OCI-LY1 (cell line): ENCODE results near the gene IL21R.

Experiments used
- H2AFZ ChIP-seq: fragments of 200-600 bp; sonication (generic), shearing (Covaris generic); 2 replicates; pipeline ENCODE4 v1.6.0; 2014; ENCODE audit warnings: antibody characterized with exemption, mild to moderate bottlenecking, low read length
- H3F3A ChIP-seq: fragments of 200-600 bp; sonication (generic), shearing (Covaris generic); 2 replicates; pipeline ENCODE4 v1.6.0; 2014; ENCODE audit warnings: mild to moderate bottlenecking, antibody characterized with exemption, low read length, moderate library complexity; ENCODE audit not compliant: insufficient read depth
- H3K27ac ChIP-seq: fragments of 200-600 bp; sonication (generic); 2 replicates; pipeline ENCODE4 v1.5.1; 2014; ENCODE audit warnings: low read length, mixed run types, mild to moderate bottlenecking, low read depth; ENCODE audit not compliant: poor library complexity, severe bottlenecking
- H3K27me3 ChIP-seq: fragments of 200-600 bp; sonication (generic); 2 replicates; pipeline ENCODE4 v1.6.0; 2014; ENCODE audit warnings: antibody characterized with exemption, mild to moderate bottlenecking, low read length, moderate library complexity; ENCODE audit not compliant: insufficient read depth
- H3K36me3 ChIP-seq: fragments of 200-600 bp; sonication (generic); 2 replicates; pipeline ENCODE4 v1.6.1; 2014; ENCODE audit warnings: mild to moderate bottlenecking, antibody characterized with exemption, low read length, moderate library complexity, mixed read lengths; ENCODE audit not compliant: insufficient read depth
- H3K4me1 ChIP-seq: fragments of 200-600 bp; sonication (generic); 2 replicates; pipeline ENCODE4 v1.5.1; 2014; ENCODE audit warnings: mild to moderate bottlenecking, low read length, moderate library complexity; ENCODE audit not compliant: insufficient read depth, severe bottlenecking
- H3K4me2 ChIP-seq: fragments of 200-600 bp; sonication (generic), shearing (Covaris generic); 2 replicates; pipeline ENCODE4 v1.6.1; 2014; ENCODE audit warnings: low read length
- H3K4me3 ChIP-seq: fragments of 200-600 bp; sonication (generic); 2 replicates; pipeline ENCODE4 v1.5.1; 2014; ENCODE audit warnings: low read length, low read depth, mild to moderate bottlenecking, mixed read lengths; ENCODE audit not compliant: poor library complexity, severe bottlenecking
- H3K79me2 ChIP-seq: fragments of 200-600 bp; shearing (Covaris generic); 2 replicates; pipeline ENCODE4 v1.6.1; 2016; ENCODE audit warnings: mixed run types, low read length, mixed read lengths; ENCODE audit not compliant: insufficient read depth
- H3K9ac ChIP-seq: fragments of 200-600 bp; sonication (generic), shearing (Covaris generic); 2 replicates; pipeline ENCODE4 v1.6.1; 2014; ENCODE audit warnings: mild to moderate bottlenecking, low read length, mixed read lengths
- H3K9me2 ChIP-seq: fragments of 200-600 bp; sonication (generic), shearing (Covaris generic); 2 replicates; pipeline ENCODE4 v1.6.1; 2014; ENCODE audit warnings: low read depth, mild to moderate bottlenecking, low read length, mixed read lengths
- H3K9me3 ChIP-seq: fragments of 200-600 bp; shearing (Covaris generic); 2 replicates; pipeline ENCODE4 v1.6.1; 2014; ENCODE audit warnings: low read length, mixed read lengths
- H4K20me1 ChIP-seq: fragments of 200-600 bp; sonication (generic), shearing (Covaris generic); 2 replicates; pipeline ENCODE4 v1.6.0; 2016; ENCODE audit warnings: mild to moderate bottlenecking, low read length; ENCODE audit not compliant: insufficient read depth
- CTCF ChIP-seq: fragments of 200-600 bp; sonication (generic), shearing (Covaris generic); IDR thresholded peaks from 2 replicates; pipeline ENCODE4 v1.5.1; 2017; ENCODE audit warnings: mild to moderate bottlenecking, antibody characterized with exemption, low read length, moderate library complexity, mixed read lengths
- EZH2 ChIP-seq: fragments of 200-600 bp; sonication (generic), shearing (Covaris generic); IDR thresholded peaks from 2 replicates; pipeline ENCODE4 v1.8.0; 2017; ENCODE audit warnings: borderline replicate concordance, mixed run types, mild to moderate bottlenecking, antibody characterized with exemption, low read length, moderate library complexity, mixed read lengths

Gene IL21R

GRCh38 chr16:27378871-27379481 is 23.0 kb upstream of the IL21R start:
- H3K9me3 ChIP-seq, result peaks cover 2% of the 10 kb centered on the region; the same call in 1 of the 2 replicates
- no peak overlapping the region for H3K4me2 ChIP-seq
- no peaks in the 10 kb centered on the region for H3F3A ChIP-seq
- no peaks in the 10 kb centered on the region for H3K79me2 ChIP-seq
- H3K4me1 ChIP-seq, result peaks cover 23% of the 10 kb centered on the region
- no peak overlapping the region for H3K27ac ChIP-seq
- no peaks in the 10 kb centered on the region for H3K36me3 ChIP-seq
- no peak overlapping the region for H3K4me3 ChIP-seq
- H4K20me1 ChIP-seq, result no peaks in the 10 kb centered on the region
- TF ChIP-seq EZH2 (no peak), CTCF (no peak)
- no peaks in the 10 kb centered on the region for H3K9me2 ChIP-seq
- H3K9ac ChIP-seq, result no peak overlapping the region
- peaks cover 6% of the 10 kb centered on the region; the same call in 1 of the 2 replicates for H3K27me3 ChIP-seq
- H2AFZ ChIP-seq, result no peak overlapping the region

DNA sequence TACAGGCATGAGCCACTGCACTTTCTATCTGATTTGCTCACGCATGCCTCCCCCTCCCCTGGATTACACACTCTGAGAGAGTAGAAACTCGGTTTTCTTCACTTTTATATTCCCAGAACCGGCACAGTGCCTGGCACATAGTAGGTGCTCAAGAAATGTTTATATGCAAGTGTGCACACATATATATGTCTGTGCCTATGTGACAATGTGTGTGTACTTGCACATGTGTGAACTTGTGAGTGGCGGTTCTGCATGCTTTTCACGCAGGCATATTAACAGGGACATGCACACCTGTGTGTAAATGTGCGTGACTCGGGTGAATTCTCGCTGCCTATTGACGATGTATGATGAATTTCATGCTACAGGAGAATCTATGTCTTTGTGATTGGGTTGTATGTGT is 22.1 kb upstream of the IL21R start:
- Histone ChIP-seq H2AFZ (no peak overlapping the region), H3K4me1 (peaks cover 14% of the 10 kb centered on the region), H3K79me2 (no peaks in the 10 kb centered on the region), H3K9ac (no peak overlapping the region), H3K4me3 (no peak overlapping the region), H3F3A (no peaks in the 10 kb centered on the region), H3K4me2 (no peak overlapping the region), H3K9me2 (no peaks in the 10 kb centered on the region), H3K27ac (no peak overlapping the region), H3K36me3 (no peaks in the 10 kb centered on the region), H3K27me3 (peaks cover 13% of the 10 kb centered on the region; the same call in 1 of the 2 replicates), H3K9me3 (peaks cover 11% of the 10 kb centered on the region), H4K20me1 (no peaks in the 10 kb centered on the region)
- TF ChIP-seq CTCF (no peak), EZH2 (no peak)

- no peak for TF ChIP-seq CTCF
- TF ChIP-seq EZH2, result no peak
- Histone ChIP-seq H3K9me2 (no peaks in the 10 kb centered on the region), H3K9me3 (peaks cover 14% of the 10 kb centered on the region), H3F3A (no peaks in the 10 kb centered on the region), H4K20me1 (no peaks in the 10 kb centered on the region), H3K27me3 (peaks cover 14% of the 10 kb centered on the region; the same call in 1 of the 2 replicates), H3K36me3 (no peaks in the 10 kb centered on the region), H3K9ac (no peak overlapping the region), H3K4me1 (peaks cover 11% of the 10 kb centered on the region), H3K79me2 (no peaks in the 10 kb centered on the region), H3K4me3 (no peak overlapping the region), H2AFZ (no peak overlapping the region), H3K27ac (no peak overlapping the region), H3K4me2 (no peak overlapping the region)
Measured at GRCh38 chr16:27381236-27381635, 20.7 kb upstream of the IL21R start.
